Skeletal muscle cell (primary cell): ENCODE data around the gene SLC6A20.

Experiments
- DNase-seq: peaks from one replicate; pipeline ENCODE4 v3.0.0-alpha.2; 2010; ENCODE audit warnings: low read depth
- H3K4me3 ChIP-seq: 2 replicates; pipeline ENCODE4 v1.5.1; 2011; ENCODE audit warnings: low read depth, mild to moderate bottlenecking, control low read depth, low read length, moderate library complexity

SLC6A20 gene

DNA sequence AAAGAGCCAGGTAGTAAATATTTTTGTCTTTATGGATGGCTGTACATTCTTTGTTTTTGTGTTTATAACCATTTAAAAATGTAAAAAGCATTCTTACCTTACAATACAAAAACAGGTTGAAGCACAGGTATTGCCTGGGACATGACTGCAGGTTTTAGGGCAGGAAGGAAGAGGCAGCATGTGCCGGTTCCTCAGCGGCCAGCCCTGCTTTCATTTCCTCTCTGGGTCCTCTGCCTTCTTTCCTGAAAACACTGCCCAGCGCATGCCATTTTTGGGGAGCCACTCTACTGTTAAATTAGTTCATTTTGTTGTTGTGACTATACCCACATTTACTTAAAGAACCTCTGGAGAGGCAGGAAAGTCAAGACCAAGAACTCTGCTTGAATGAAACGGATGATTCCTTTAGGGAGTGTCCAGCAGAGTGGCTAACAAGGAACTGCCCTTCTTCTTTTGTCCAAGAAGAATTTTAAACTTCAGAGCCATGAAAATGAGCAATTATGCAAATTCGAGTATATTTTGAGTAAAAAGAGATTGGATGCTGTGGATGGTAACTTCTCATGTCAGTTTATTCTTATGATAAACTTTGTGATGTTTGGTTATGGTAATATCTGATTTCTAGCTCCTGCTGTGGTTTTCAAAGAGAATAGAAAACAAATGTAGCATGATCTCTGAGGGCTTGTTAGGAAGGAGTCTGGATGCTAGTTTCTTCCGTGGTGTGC, 54.4 kb downstream of the SLC6A20 start:
- DNase-seq, result no peak
- no peak overlapping the region for H3K4me3 ChIP-seq

DNA sequence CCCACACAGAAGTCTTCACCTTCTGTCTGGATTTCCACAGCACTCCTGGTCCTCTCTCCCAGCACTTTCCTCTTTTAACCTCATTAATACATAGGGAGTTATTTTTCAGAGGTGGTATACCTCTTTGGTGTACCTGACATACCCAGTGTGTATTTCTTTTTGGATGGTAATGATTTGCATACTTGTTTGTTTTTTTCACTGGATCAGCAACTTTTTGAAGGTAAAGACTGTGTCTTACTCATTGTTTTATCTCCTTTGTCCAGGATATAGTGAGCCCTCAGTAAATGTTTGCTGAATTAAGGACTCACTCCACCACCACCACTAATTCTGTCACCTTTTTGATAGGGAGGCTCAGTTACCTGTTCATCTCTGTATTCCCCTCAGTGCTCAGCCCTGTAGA, 55.1 kb downstream of the SLC6A20 start:
- no peak for DNase-seq

DNA sequence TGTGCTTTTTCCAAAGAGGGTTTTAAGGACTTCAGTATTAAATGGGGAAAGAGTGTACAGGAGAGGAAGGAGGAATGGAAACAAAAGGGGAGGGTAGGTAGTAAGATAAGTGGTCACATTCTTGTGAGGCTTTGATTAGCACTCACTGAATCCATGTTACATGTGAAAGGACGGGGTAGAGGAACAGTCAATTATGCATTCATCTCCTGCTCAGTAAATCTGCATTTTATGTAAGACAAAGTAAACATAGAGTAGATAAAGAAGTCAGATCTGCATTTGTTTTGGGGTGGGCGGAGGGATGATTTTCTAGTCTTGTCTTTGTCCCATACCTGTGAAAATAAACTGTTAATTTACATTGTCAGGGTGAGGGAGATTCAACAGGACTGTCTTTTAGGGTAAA, 56.3 kb downstream of the SLC6A20 start:
- DNase-seq, result no peak
- H3K4me3 ChIP-seq, result no peak overlapping the region

More for the DNA sequence above, 55.1 kb downstream of the SLC6A20 start:
- H3K4me3 ChIP-seq, result no peak overlapping the region

DNA sequence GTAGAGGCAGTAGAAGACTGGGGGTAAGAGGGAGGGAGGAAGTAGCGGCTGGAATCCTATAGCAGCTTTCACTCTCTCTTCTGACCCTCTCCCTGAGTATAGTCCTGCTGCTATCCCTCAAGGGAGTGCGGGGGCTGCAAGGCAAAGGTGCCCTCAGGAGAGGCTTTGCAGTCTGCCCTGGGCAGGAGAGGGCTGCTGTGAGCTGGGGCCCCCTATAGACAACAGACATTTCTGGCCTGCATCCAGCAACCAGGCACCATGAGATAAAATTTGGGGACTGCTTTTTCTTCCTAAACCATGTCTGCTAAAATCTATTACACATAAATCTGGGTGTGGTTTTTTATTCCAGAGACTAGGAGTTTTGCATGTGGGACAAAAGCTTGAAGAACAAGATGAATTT, 59.1 kb downstream of the SLC6A20 start:
- no peak overlapping the region for H3K4me3 ChIP-seq
- DNase-seq, result no peak

DNA sequence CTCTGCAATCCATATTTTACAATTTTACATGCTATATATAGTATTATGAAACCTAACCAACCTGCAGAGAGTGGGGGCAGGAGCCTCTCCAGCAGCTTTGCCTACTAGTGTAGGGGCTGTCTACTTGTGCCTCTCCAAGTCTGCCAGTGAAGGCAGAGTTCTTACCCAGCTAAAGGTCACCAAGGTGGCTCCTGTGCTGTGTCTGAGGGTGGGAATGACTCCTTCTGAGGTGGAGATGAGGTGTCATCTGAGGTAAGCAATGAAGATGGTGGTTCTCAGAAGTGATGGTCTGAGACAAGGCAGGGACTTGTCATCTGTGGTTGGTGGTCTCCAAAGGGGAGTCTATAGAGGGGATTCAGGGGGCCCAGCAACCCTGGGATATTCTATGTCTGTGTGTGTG, 59.6 kb downstream of the SLC6A20 start:
- no peak for DNase-seq
- H3K4me3 ChIP-seq, result no peak overlapping the region

DNA sequence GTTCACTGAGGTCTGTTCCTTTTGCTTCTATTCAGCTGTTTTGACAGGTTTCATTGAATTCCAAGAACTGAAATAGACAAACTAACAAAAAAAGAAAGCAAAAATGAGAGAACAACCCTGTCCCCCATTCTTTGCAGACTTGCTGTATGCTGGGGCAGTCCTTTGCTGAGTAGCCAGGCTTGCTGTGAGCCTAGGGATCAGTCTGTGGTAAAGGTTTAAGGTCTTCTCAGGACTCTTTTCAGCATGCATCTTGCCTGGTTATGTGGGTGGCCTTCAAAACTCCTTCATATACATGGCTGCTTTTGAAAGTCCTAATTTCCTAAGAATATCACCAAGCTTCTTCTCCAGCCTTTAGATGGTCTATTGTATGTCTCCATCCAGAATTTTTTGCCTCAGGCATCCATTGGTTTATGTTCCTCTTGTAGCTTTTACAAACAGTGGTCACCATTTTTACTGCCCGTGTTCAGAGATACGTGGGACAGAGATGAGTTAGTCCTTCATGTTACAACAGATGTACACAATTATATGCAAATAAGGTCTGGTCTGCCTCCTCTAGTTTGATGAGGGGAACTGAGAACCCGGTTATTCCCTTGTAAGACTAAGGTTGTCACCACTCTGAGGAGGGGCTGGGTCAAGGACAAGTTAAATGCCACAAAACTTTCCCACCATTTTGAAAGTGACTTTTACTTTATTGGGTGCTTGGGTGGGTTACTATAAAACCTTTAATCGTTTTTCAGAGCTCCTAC, 65.8 kb downstream of the SLC6A20 start:
- DNase-seq, result no peak
- H3K4me3 ChIP-seq, result no peak overlapping the region

DNA sequence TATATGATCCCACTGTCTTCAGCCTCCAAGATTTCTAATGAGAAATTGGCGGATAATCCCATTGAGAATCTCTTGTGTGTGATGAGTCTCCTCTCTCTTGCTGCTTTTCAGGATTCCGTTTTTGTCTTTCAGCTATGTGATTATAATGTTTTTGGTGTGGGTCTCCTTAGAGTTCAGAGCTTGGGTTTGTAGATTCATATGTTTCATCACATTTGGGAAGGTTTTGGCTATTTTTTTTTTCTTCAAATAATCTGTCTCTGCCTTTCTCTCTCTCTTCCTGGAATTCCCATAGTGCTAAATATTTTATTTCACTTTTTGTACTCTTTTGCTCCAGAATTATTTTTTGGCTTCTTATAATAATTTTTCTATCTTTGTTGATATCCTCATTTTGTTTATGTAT, 66.7 kb downstream of the SLC6A20 start:
- no peak overlapping the region for H3K4me3 ChIP-seq
- DNase-seq, result no peak

DNA sequence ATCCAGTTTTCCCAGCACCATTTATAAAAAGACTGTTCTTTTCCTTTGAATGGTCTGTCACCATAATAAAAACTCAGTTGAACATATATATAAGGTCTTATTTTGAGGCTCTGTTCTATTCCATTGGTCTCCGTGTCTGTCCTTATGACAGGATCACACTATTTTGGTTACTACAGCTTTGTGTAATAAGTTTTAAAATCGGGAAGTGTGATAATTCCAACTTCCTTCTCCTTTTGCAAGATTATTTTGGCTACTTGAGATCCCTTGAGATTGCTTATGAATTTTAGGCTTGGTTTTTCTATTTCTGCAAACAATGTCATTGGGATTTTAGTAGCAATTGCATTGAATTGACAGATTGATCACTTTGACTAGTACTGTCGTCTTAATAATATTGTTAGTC, 71.4 kb downstream of the SLC6A20 start:
- no peak overlapping the region for H3K4me3 ChIP-seq
- no peak for DNase-seq

DNA sequence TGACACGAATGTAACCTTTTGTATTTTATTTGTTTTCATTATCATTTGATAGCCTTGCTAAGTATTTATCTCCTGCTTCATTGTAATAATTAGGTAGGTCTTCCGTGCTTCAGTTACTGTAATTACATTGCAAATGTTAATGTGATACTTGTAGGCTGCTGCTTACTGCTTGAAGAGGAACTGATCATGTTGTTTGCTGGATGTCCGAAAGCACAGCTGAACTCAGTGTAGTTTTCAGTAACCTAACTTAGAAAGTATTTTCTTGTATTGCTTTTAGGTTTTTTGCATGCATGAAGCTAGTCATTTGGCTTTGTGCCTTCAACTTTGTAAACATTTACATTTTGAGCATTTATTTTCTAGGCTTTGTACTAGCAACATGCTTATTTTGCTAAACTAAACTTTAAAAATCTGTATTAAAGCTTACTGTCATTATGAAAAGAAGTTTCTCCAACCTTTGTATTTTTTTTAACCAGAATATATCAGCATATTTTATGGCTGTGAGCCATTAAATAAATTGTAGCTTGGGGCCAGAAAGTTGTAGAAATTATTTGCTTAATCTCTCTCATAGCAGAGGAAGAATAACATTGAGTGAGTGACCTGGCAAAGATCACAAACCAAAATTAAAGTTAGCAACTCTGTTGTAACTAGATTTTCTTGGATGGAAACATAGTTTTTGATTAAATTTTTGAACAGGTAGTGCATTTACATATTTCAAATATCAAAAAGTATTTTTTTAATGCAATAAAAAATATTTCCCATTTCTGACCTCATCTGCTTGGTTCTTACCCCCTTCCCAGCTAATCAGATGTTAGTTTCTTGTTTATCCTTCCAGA, 76.5 kb downstream of the SLC6A20 start:
- no peak for DNase-seq
- H3K4me3 ChIP-seq, result no peak overlapping the region

DNA sequence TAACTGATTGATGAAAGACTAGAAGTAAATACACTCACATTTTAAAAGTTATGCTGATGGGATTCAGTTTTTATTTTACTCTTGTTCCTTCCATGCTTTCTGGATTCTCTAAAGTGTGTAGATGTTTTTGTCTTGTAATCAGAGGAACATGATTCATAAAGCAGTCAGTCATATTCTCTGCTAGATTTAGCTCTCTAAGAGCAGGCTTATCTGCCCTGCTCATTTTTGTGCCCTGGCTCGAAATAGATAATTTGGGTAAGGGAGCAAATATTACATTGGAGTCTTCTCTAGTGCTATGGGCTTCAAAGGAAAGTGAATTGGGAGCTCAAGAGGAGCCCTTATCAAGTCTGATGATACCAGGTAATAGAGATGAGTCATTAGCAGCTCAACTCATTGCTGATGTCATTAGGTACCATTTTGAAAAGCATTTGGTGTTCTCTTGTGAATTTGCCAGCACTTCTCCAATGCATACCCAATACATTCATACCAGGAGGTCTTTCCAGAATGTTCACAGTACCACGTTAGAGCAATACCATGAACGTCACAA, 79.5 kb downstream of the SLC6A20 start:
- DNase-seq, result no peak
- no peak overlapping the region for H3K4me3 ChIP-seq

DNA sequence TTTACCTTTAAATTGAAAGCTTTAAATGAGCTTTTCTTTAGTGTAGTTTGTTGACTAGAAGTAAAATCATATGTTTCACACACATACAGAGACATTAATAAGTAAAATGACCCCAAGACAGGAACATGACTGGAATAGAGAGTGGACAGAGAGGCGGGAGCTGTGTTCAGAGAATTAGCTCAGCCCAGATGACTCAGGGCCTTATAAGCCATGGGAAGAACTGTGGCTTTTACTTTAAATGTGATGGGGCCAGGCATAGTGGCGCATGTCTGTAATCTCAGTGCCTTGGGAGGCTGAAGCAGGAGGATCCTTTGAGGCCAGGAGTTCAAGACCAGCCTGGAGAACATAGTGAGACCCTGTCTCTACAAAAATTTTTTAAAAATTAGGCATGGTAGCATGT, 80.4 kb downstream of the SLC6A20 start:
- no peak for DNase-seq
- H3K4me3 ChIP-seq, result no peak overlapping the region

DNA sequence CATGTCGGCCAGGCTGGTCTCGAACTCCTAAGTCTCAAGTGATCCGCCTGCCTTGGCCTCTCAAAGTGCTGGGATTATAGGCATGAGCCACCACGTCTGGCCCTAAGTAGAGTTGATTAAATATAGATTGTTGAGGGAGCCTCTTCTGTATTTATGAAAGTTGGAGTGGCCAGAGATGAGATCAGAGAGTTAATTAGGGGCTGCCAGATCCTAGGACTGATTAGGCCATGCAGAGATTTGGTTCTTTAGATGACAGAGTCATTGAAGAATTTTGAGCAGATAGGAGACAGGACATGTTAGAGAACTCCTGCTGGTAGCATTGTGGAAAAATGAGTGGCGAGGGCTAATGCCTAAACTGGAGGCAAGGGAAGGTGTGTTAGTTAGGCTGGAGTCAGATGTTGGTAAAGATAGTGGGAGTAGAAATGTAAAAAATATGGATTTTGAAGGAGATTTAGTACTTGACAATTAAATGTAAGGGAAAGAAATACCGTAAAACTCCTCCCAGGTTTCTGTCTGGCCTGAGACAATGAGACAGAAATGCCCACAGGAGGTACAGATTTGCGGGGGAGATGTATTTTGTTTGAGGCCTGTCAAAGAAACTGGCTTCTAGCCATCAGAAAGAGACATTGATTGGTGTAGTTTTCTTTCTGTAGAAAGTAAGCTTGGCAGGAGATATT, 83.8 kb downstream of the SLC6A20 start:
- H3K4me3 ChIP-seq, result no peak overlapping the region
- no peak for DNase-seq

DNA sequence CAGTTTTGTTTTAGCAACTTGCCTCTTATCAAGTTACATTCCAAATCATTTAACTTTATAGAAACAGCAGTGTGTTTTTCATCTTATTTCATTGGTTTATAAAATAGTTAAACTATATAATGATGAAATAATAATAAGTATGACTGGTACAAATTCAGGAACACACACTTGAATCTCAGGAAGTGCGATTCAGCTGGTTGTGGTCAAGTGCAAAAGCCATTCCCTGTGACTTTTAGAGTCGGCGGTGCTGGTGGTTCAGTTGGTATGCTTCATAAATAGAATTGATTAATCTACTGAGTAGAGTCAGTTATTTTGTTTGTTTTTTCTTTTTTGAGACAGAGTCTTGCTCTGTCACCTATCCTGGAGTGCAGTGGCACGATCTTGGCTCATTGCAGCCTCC, 84.4 kb downstream of the SLC6A20 start:
- DNase-seq, result no peak
- H3K4me3 ChIP-seq, result no peak overlapping the region

DNA sequence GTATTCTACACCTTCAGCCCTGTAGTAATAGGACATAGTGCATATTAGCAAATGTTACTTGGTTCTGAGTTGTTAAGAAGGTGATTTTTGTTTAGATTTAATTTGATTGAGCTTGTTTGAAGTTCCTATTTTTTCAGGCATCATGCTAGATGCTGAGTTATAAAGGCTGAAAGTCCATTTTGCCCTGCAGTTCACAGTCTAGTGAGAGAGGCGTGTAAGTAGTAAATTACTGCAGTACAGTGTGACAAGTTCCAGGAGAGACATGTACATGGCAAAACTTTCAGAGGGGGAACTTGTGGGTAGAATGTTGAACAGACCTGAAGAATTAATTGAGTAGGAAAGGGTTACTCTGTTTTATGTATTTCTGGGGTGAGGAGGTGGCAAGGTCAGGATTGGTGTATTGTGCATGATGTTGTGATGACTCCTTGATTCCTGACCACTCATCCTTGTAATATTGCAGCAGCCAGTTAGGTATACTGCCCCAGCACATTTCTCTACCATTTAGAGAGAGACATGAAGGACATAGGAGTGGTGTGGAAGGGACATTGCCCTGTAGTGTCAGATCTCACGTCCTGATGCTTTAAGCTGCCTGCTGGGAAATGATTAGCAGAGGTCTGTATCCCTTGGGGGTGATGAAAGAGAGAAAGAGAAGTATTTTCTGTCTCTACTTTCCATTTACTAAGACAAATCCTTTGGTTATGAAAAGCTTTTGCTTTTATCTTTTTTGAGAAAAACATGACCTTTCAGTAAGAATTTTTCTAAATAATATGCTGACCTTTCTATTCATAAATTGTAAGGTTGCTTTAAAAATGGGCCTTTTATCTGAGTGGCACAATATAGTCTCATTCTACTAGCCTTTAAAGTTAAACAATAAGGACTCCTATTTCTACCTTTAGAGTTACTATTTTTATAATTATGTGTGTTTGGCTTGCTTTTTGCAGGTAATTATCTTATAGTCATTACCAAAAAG, 90.2 kb downstream of the SLC6A20 start:
- DNase-seq, result no peak
- H3K4me3 ChIP-seq, result no peak overlapping the region
